ENCODE data around the gene LSS.

DNA sequence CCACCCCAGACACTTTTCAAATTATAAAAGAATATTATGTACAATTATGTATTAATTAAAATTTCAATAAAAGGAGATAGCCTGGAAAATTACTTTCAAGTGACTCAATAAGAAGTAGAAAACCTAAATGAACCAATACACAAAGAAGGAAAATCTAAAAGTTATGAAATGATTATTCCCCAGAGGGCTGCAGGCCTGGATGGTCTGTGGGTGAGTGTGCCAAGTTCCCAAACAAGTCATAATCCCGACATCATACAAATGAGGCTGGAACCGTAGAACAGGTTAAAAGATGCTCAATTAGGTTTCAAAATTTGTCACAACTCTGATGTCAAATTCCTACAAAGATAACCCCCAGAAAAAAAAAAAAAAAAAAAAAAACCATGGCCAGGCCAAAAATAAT lies 57.0 kb downstream of the LSS start:
- TF ChIP-seq, protein P1, sequence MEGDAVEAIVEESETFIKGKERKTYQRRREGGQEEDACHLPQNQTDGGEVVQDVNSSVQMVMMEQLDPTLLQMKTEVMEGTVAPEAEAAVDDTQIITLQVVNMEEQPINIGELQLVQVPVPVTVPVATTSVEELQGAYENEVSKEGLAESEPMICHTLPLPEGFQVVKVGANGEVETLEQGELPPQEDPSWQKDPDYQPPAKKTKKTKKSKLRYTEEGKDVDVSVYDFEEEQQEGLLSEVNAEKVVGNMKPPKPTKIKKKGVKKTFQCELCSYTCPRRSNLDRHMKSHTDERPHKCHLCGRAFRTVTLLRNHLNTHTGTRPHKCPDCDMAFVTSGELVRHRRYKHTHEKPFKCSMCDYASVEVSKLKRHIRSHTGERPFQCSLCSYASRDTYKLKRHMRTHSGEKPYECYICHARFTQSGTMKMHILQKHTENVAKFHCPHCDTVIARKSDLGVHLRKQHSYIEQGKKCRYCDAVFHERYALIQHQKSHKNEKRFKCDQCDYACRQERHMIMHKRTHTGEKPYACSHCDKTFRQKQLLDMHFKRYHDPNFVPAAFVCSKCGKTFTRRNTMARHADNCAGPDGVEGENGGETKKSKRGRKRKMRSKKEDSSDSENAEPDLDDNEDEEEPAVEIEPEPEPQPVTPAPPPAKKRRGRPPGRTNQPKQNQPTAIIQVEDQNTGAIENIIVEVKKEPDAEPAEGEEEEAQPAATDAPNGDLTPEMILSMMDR (IDR thresholded peaks at IDR 0.05; ENCODE audit: insufficient read depth, low read depth, low read length), result no peak
- no peak for TF ChIP-seq EZH2 (IDR thresholded peaks at IDR 0.05; ENCODE audit: insufficient read depth, low read length)

All from astrocyte (in vitro differentiated cells and primary cell).